Measurements from ENCODE around the gene PRDM16.

PRDM16 gene

DNA sequence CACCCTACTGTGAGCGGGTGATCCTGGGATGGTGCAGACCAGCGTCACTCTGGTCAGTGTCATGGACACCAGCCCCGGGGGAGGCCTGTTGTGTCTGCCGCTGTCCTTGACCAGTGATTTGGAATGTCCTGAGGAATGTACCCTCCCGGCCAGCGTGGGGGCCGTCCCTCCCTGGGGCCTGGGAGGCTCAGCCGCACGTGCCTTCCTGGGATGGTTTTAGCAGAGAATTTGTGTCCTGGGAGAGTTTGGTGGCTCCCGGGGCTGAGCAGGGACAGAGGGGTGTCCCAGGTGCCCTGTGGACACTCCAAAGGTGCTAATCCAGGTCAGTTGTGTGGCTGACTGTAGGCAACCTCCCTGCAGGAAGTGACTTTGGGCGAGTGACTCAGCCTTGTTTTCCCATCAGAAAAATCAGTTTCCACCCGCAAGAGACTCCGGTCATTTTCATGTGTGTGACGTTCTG, 391.7 kb downstream of the PRDM16 start:
- H3K36me3 Mint-ChIP-seq (ENCODE audit: insufficient read depth): no peaks in the 10 kb centered on the region
- no peaks in the 10 kb centered on the region for H3K9me3 Mint-ChIP-seq
- DNase-seq (no peak), ATAC-seq (replicated peaks) (no peak)
- H3K27ac Mint-ChIP-seq: no peak overlapping the region
- no peak overlapping the region for H3K4me3 Mint-ChIP-seq
- H3K27me3 Mint-ChIP-seq: peaks cover 0 to 16% of the 10 kb centered on the region in 2 donors
- H3K4me1 Mint-ChIP-seq (ENCODE audit: low read depth in 2 of 2): peaks cover 0 to 2% of the 10 kb centered on the region in 2 donors

DNA sequence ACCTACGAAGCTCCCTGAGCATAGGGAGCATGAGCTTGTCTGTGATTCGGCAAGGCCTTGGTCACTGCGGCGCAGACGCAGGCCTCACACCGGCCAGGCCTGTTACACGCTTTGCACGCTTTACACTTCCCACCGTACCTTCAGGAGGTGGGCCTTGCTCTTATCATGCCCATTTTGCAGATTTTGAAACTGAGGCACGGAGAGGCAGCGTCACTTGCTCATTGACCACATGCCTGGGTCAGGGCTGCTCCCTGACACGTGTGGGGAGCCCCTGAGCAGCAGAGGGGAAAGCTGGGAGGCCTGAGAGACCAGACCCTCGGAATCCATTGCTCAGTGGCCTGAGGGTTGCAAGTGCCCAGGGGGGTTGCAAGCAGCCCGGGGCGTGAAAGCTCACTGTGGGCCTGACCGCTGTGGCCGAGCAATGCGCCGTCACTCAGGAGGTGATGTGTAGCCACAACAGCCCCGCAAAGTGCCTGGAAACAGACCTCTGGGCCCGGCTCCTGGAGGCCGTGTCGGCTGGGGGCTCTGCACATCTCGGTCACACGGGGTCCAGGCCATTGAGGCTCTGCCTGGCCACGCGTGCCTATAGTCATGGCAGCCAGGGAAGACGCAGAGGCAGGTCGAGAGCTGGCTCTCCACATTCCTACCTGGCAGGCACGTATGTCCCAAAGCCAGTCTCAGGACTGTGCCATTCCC, 392.4 kb downstream of the PRDM16 start:
- Mint-ChIP-seq H3K4me1 (ENCODE audit: low read depth in 2 of 2) (peaks cover 0 to 2% of the 10 kb centered on the region in 2 donors), H3K27me3 (peaks cover 0 to 23% of the 10 kb centered on the region in 2 donors), H3K4me3 (no peak overlapping the region), H3K36me3 (ENCODE audit: insufficient read depth) (no peaks in the 10 kb centered on the region), H3K27ac (no peak overlapping the region), H3K9me3 (no peaks in the 10 kb centered on the region)
- DNase-seq: no peak
- ATAC-seq (replicated peaks): no peak

DNA sequence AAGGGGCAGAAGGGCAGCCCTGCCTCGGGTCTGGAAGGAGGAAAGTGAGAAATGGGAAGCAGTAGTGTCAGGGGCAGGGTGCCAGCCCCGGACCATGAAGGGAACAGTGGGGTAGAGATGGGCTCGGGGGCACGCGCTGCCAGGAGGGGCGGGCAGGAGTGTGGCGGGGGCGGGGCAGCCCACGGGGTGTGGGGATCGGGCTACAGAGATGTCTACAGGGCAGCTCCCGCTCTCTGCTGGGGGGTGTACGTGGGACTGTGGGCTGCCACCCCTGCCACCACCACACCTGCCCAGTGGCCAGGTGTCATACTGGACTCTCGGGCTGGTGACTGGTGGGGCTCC, 392.9 kb downstream of the PRDM16 start:
- Mint-ChIP-seq H3K27ac (no peak overlapping the region), H3K27me3 (peaks cover 0 to 26% of the 10 kb centered on the region in 2 donors), H3K36me3 (ENCODE audit: insufficient read depth) (no peaks in the 10 kb centered on the region), H3K9me3 (no peaks in the 10 kb centered on the region), H3K4me3 (no peak overlapping the region), H3K4me1 (ENCODE audit: low read depth in 2 of 2) (peaks cover 0 to 2% of the 10 kb centered on the region in 2 donors)
- DNase-seq: no peak
- ATAC-seq (replicated peaks): no peak

DNA sequence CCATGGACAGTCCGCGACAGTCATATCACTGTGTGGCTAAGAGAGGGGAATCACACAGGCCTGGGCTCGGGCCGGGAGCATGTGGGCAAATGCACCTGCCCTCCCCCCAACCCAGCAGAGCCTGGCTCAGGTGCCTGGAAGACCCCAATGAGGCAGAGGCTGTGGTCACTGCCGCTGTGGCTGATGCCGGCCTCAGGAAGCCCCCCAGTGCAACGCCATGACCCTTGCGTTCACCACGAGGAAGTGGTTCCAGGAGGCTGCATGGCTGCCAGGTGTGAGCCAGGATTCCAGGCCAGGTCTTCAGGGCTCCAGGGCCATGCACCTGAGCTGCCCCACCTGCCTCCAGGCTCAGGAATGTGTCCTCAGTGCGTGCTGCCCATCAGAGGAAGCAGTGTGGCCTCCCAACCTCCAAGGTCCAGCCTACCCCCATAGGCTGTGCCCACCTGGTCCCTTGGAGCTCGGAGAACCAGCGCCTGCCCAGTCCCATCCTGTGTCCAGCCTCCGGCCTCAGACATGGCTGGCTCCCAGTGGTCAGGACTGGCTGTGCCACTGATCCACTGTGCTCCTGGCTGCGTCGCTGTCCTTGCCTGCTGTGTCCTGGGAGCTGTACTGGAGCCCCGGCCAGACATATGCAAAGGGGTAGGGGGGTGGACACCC, 393.5 kb downstream of the PRDM16 start:
- Mint-ChIP-seq H3K9me3 (no peaks in the 10 kb centered on the region), H3K4me1 (ENCODE audit: low read depth in 2 of 2) (no peaks in the 10 kb centered on the region), H3K27ac (no peak overlapping the region), H3K36me3 (ENCODE audit: insufficient read depth) (no peaks in the 10 kb centered on the region), H3K27me3 (peaks cover 0 to 26% of the 10 kb centered on the region in 2 donors), H3K4me3 (no peak overlapping the region)
- no peak for DNase-seq
- no peak for ATAC-seq (replicated peaks)

DNA sequence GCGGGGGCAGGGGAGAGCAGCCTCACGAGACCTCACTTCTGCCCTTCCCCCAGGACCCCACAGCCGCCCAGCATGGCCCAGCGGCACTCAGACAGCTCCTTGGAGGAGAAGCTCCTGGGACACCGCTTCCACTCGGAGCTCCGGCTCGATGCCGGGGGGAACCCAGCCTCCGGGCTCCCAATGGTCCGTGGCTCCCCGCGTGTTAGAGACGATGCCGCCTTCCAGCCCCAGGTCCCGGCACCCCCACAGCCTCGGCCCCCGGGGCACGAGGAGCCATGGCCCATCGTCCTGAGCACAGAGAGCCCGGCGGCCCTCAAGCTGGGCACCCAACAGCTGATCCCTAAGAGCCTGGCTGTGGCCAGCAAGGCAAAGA, 394.0 kb downstream of the PRDM16 start:
- peaks cover 0 to 26% of the 10 kb centered on the region in 2 donors for H3K27me3 Mint-ChIP-seq
- H3K4me1 Mint-ChIP-seq (ENCODE audit: low read depth in 2 of 2): no peaks in the 10 kb centered on the region
- no peaks in the 10 kb centered on the region for H3K36me3 Mint-ChIP-seq (ENCODE audit: insufficient read depth)
- no peaks in the 10 kb centered on the region for H3K9me3 Mint-ChIP-seq
- no peak overlapping the region for H3K27ac Mint-ChIP-seq
- DNase-seq (no peak), ATAC-seq (replicated peaks) (no peak)
- H3K4me3 Mint-ChIP-seq: no peak overlapping the region

GRCh38 chr1:3463408-3463863, 394.4 kb downstream of the PRDM16 start:
- Mint-ChIP-seq H3K4me1 (ENCODE audit: low read depth in 2 of 2) (no peaks in the 10 kb centered on the region), H3K27me3 (peaks cover 0 to 26% of the 10 kb centered on the region in 2 donors), H3K4me3 (no peak overlapping the region), H3K36me3 (ENCODE audit: insufficient read depth) (no peaks in the 10 kb centered on the region), H3K27ac (no peak overlapping the region), H3K9me3 (no peaks in the 10 kb centered on the region)
- DNase-seq (no peak), ATAC-seq (replicated peaks) (no peak)

- Mint-ChIP-seq H3K4me3 (no peak overlapping the region), H3K4me1 (ENCODE audit: low read depth in 2 of 2) (no peaks in the 10 kb centered on the region), H3K36me3 (ENCODE audit: insufficient read depth) (no peaks in the 10 kb centered on the region), H3K27ac (no peak overlapping the region), H3K27me3 (peaks cover 0 to 26% of the 10 kb centered on the region in 2 donors), H3K9me3 (no peaks in the 10 kb centered on the region)
- ATAC-seq (replicated peaks): no peak
- no peak for DNase-seq
Observed at GRCh38 chr1:3463891-3464648, 395.1 kb downstream of the PRDM16 start.

DNA sequence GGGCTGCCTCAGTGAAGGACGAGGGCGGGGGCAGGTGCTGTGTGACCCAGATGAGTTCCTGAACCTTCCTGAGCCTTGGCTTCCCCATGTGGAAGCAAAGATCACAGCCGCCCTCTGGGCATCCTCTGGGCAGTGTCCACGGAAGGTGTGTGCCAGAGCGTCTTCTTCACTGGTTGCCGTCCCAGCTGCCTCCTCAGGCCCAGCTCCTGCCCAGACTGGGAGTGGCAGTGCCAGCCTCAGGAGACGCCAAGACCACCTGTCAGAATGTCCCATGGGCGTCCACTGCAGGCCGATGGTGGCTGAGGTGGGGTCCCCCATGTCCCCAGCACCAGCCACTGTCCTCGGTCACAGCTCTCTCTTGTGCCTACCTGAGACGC, 395.6 kb downstream of the PRDM16 start:
- Mint-ChIP-seq H3K9me3 (no peaks in the 10 kb centered on the region), H3K36me3 (ENCODE audit: insufficient read depth) (no peaks in the 10 kb centered on the region), H3K4me1 (ENCODE audit: low read depth in 2 of 2) (no peaks in the 10 kb centered on the region), H3K4me3 (no peak overlapping the region), H3K27ac (no peak overlapping the region), H3K27me3 (peaks cover 0 to 26% of the 10 kb centered on the region in 2 donors)
- DNase-seq (no peak), ATAC-seq (replicated peaks) (no peak)

DNA sequence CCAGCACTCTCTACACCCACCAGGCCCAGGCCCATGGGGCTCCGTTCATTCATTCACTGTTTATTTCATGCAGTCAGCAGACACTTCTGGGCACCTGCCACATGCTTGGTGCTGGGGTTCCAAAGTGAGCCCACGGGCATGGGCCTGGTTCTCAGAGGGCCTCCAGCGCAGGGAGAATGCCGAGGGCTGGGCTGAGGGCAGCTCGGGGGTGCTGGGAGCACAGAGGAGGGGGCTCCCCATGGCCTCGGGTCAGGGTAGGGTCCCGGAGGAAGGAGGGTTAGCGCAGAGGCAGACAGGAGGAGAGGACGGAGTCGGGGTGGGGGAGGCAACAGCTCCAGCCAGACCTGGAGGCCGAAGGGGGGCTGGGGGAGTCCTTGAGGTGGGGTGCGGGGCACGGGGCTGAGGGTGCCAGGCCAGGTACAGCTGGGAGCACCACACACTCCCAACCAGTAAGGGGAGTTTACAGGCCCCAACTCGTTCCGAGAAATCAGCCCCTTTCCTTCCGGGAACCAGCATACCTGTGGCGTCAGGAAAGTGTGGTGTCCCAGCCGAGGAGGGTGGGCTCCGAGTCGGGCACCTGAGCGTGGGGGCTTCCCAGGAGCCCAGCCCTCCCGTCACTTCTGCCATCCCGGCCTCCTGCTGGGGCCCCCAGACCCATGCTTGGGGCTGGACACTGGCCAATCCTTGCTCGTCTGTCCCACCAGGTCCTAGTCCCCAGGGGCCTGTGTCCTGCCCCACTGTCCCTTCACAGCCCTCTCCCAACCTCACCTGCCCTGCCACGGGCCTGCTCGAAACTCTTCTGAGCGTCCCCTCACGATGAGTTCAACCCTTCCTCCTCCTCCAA, 396.3 kb downstream of the PRDM16 start:
- no peaks in the 10 kb centered on the region for H3K9me3 Mint-ChIP-seq
- DNase-seq: no peak
- no peak overlapping the region for H3K4me3 Mint-ChIP-seq
- no peak for ATAC-seq (replicated peaks)
- no peak overlapping the region for H3K27ac Mint-ChIP-seq
- no peaks in the 10 kb centered on the region for H3K4me1 Mint-ChIP-seq (ENCODE audit: low read depth in 2 of 2)
- peaks cover 0 to 31% of the 10 kb centered on the region in 2 donors for H3K27me3 Mint-ChIP-seq
- H3K36me3 Mint-ChIP-seq (ENCODE audit: insufficient read depth): no peaks in the 10 kb centered on the region

- no peaks in the 10 kb centered on the region for H3K4me1 Mint-ChIP-seq (ENCODE audit: low read depth in 2 of 2)
Observed at GRCh38 chr1:3465935-3466321, 396.9 kb downstream of the PRDM16 start.

GRCh38 chr1:3466366-3467075, 397.5 kb downstream of the PRDM16 start:
- Mint-ChIP-seq H3K4me1 (ENCODE audit: low read depth in 2 of 2) (no peaks in the 10 kb centered on the region), H3K36me3 (ENCODE audit: insufficient read depth) (no peaks in the 10 kb centered on the region), H3K9me3 (no peaks in the 10 kb centered on the region), H3K4me3 (no peak overlapping the region), H3K27me3 (peaks cover 0 to 35% of the 10 kb centered on the region in 2 donors), H3K27ac (no peak overlapping the region)
- DNase-seq (no peak), ATAC-seq (replicated peaks) (no peak)

More at GRCh38 chr1:3465935-3466321, 396.9 kb downstream of the PRDM16 start:
- Mint-ChIP-seq H3K36me3 (ENCODE audit: insufficient read depth) (no peaks in the 10 kb centered on the region), H3K4me3 (no peak overlapping the region), H3K27me3 (peaks cover 0 to 37% of the 10 kb centered on the region in 2 donors), H3K9me3 (no peaks in the 10 kb centered on the region), H3K27ac (no peak overlapping the region)
- ATAC-seq (replicated peaks): no peak
- no peak for DNase-seq

DNA sequence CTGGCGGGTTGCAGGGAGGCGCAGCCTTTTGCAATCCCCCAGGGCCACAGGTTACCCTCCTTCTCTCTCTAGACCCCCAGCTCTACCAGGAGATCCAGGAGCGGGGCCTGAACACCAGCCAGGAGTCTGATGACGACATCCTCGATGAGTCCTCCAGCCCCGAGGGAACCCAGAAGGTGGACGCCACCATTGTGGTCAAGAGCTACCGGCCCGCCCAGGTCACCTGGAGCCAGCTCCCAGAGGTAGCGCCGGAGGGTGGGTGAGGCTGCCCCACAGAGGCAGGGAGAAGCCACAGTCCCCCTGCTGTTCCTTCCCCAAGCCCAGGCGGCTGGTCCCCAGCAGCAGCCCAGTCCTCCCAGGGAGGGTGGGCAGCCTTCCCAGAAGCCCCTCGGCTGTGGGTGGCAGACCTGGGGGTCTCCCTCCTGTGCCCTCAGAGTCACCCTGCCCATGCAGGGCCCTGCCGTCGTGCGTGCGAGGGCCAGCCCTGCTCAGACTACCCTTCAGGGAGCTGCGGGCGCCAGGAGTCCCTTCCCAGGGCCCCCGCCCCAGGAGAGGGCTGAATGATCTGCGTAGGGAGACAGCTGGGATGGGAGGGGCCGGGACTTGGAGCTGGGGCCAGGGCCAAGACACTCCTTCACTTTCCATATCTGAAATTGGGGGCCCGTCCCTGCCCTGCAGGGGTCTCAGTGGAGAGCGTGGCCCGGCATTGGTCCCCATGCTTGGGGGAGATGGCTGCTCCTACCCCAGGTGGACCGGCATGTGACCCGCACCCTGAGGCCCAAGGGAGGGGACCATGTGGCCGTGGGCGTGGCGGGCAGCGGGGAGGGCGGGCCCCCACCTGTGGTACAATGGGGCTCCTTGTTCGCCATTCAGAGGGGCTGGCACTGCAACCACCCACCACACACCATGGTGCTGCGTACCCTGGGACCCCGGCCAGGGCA, 398.4 kb downstream of the PRDM16 start:
- ATAC-seq (replicated peaks): no peak
- H3K9me3 Mint-ChIP-seq: no peaks in the 10 kb centered on the region

More for the DNA sequence above, 398.4 kb downstream of the PRDM16 start:
- Mint-ChIP-seq H3K4me3 (no peak overlapping the region), H3K4me1 (ENCODE audit: low read depth in 2 of 2) (no peaks in the 10 kb centered on the region), H3K36me3 (ENCODE audit: insufficient read depth) (no peaks in the 10 kb centered on the region), H3K27me3 (peaks cover 0 to 32% of the 10 kb centered on the region in 2 donors), H3K27ac (no peak overlapping the region)
- DNase-seq: no peak
